Stimulated activated CD4-positive, alpha-beta T cell treated with anti-CD3 and anti-CD28 coated beads, Interleukin-4, amount 100 ng/mL, for 4 hours (primary cell): ENCODE measurements around the gene PCDHB13.
"Not testable (repeated sequence)": the region's sequence is repeated elsewhere in the genome, so short reads cannot be mapped to it uniquely, and the experiment has no call there.

Experiments used
- DNase-seq, 2 experiments: peaks; one replicate each; pipeline ENCODE4 v3.0.0-alpha.2; 2020

The PCDHB13 gene

DNA sequence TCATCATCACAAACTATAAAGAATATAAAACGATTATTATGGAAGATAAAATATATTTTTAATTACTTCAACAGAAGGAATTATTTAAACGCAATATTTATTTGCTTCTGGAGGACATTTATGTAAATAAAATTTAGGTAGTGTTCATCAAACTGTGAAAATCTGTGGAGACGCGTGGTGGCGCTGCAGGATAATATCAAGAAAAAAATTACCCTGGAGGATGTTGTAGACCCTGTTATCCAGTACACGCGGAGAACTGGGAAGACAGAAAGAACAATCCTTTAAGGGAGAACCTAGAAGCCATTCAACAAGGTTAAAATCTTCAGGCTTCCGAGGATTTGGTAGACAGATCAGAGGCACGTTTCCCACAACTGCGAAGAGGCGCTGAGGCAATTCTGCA lies 5.2 kb upstream of the PCDHB13 start, which contains the start of gene PCDHB12:
Gene PCDHB12 (plus strand): TSS at position 242 of the 400 bp plus-strand sequence. CDS start 189 bp downstream, outside the sequence.
- DNase-seq = no peak

DNA sequence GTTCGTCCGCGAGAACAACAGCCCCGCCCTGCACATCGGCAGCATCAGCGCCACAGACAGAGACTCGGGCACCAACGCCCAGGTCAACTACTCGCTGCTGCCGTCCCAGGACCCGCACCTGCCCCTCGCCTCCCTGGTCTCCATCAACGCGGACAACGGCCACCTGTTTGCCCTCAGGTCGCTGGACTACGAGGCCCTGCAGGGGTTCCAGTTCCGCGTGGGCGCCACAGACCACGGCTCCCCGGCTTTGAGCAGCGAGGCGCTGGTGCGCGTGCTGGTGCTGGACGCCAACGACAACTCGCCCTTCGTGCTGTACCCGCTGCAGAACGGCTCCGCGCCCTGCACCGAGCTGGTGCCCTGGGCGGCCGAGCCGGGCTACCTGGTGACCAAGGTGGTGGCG lies 3.4 kb upstream of the PCDHB13 start:
- not testable (repeated sequence) for DNase-seq

DNA sequence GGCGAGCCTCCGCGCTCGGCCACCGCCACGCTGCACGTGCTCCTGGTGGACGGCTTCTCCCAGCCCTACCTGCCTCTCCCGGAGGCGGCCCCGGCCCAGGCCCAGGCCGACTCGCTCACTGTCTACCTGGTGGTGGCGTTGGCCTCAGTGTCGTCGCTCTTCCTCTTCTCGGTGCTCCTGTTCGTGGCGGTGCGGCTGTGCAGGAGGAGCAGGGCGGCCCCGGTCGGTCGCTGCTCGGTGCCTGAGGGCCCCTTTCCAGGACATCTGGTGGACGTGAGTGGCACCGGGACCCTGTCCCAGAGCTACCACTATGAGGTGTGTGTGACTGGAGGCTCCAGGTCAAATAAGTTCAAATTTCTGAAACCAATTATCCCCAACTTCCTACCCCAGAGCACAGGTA lies 2.9 kb upstream of the PCDHB13 start:
- DNase-seq = not testable (repeated sequence)

DNA sequence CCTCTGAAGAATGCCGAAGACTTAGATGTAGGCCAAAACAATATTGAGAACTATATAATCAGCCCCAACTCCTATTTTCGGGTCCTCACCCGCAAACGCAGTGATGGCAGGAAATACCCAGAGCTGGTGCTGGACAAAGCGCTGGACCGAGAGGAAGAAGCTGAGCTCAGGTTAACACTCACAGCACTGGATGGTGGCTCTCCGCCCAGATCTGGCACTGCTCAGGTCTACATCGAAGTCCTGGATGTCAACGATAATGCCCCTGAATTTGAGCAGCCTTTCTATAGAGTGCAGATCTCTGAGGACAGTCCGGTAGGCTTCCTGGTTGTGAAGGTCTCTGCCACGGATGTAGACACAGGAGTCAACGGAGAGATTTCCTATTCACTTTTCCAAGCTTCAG lies 864 bp downstream of the PCDHB13 start:
- not testable (repeated sequence) for DNase-seq

DNA sequence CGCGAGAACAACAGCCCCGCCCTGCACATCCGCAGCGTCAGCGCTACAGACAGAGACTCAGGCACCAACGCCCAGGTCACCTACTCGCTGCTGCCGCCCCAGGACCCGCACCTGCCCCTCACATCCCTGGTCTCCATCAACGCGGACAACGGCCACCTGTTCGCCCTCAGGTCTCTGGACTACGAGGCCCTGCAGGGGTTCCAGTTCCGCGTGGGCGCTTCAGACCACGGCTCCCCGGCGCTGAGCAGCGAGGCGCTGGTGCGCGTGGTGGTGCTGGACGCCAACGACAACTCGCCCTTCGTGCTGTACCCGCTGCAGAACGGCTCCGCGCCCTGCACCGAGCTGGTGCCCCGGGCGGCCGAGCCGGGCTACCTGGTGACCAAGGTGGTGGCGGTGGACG lies 1.8 kb downstream of the PCDHB13 start:
- DNase-seq = not testable (repeated sequence)

DNA sequence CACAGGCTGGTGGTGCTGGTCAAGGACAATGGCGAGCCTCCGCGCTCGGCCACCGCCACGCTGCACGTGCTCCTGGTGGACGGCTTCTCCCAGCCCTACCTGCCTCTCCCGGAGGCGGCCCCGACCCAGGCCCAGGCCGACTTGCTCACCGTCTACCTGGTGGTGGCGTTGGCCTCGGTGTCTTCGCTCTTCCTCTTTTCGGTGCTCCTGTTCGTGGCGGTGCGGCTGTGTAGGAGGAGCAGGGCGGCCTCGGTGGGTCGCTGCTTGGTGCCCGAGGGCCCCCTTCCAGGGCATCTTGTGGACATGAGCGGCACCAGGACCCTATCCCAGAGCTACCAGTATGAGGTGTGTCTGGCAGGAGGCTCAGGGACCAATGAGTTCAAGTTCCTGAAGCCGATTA lies 2.3 kb downstream of the PCDHB13 start:
- DNase-seq = not testable (repeated sequence)

DNA sequence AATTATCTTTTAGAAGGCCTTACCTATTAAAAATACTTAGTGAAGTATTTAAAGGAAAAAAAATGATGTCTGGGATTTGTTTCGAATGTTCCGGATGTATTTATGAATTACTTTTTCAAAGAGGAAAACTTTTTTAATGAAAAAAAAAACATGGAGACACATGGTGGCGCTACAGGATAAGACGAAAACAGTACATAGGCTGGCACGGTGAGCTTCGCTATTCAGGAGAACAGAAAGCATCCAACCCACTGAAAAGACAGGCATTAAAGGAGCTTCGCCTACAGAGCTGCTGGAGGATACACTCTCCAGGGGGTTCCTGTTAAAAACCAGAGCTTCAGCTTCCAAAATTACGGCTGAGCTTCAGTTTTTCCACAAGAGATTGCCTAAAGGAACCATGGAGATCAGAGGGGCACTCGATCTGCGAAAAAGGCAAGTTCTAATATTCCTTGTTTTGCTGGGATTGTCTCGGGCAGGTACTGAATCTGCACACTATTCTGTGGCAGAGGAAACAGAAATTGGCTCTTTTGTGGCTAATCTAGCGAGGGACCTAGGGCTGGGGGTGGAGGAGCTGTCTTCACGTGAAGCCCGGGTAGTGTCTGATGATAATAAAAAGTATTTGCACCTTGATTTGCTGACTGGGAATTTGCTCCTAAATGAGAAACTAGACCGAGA lies 9.5 kb downstream of the PCDHB13 start, which contains the start of gene PCDHB14:
Gene PCDHB14 (plus strand): TSS at position 232 of the 672 bp plus-strand sequence. CDS start 163 bp downstream, at position 395.
- DNase-seq = no peak

DNA sequence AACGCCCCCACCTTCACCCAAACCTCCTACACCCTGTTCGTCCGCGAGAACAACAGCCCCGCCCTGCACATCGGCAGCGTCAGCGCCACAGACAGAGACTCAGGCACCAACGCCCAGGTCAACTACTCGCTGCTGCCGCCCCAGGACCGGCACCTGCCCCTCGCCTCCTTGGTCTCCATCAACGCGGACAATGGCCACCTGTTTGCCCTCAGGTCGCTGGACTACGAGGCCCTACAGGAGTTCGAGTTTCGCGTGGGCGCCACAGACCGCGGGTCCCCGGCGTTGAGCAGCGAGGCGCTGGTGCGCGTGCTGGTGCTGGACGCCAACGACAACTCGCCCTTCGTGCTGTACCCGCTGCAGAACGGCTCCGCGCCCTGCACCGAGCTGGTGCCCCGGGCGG lies 11.1 kb downstream of the PCDHB13 start:
- DNase-seq = not testable (repeated sequence)

DNA sequence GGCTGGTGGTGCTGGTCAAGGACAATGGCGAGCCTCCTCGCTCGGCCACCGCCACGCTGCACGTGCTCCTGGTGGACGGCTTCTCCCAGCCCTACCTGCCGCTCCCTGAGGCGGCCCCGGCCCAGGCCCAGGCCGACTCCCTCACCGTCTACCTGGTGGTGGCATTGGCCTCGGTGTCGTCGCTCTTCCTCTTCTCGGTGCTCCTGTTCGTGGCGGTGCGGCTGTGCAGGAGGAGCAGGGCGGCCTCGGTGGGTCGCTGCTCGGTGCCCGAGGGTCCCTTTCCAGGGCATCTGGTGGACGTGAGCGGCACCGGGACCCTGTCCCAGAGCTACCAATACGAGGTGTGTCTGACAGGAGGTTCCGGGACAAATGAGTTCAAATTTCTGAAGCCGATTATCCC lies 11.7 kb downstream of the PCDHB13 start:
- DNase-seq = not testable (repeated sequence)

DNA sequence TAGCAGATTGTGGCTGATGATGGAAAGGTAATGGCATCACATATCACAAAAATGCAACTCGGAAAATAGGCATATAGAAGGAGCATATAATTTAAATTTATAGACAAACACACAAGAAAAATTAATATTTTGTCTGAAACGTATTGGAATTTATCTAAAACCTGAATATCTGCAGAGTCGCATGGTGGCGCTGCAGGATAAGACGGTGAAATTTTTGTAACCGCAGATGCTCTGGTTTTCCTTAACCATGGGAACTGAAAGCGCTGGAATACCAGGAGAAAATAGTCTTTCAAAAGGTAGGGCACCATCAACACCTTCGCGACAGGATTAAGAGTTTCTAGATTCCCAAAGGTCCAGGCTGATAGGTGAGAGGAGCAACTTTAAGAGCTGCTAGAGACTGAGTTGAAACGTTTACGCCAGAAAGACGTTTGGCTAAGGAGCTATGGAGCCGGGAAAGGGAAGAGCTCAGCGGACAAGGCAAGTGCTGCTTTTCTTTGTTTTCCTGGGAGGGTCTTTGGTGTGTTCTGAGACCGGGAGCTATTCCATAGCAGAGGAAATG lies 20.5 kb downstream of the PCDHB13 start:
- no peak for DNase-seq

DNA sequence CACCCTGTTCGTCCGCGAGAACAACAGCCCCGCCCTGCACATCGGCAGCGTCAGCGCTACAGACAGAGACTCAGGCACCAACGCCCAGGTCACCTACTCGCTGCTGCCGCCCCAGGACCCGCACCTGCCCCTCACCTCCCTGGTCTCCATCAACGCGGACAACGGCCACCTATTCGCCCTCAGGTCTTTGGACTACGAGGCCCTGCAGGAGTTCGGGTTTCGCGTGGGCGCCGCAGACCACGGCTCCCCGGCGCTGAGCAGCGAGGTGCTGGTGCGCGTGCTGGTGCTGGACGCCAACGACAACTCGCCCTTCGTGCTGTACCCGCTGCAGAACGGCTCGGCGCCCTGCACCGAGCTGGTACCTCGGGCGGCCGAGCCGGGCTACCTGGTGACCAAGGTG lies 22.2 kb downstream of the PCDHB13 start:
- DNase-seq = not testable (repeated sequence)

DNA sequence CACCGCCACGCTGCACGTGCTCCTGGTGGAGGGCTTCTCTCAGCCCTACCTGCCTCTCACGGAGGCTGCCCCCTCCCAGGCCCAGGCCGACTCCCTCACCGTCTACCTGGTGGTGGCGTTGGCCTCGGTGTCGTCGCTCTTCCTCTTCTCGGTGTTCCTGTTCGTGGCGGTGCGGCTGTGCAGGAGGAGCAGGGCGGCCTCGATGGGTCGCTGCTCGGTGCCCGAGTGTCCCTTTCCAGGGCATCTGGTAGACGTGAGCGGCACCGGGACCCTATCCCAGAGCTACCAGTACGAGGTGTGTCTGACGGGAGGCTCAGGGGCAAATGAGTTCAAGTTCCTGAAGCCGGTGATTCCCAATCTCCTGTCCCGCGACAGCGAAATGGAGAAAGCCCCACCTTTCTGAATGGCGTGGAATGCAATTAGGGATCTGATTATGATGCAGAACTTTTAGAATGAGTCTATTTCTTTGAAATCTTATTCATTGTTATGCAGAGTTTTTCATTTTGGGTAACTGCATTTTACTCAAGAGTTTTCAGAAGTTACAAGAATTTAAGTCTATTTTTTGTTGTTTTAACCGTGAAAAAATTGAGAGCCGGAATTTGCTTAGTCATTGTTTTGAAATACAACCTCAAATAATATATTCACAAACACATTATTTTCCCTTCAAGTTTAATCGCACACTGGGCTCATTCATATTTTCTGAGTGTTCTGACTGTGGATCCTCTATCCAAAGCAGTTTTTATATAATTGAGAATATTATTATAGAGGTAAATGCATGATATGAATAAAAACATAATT lies 23.0 kb downstream of the PCDHB13 start:
- DNase-seq = no peak

DNA sequence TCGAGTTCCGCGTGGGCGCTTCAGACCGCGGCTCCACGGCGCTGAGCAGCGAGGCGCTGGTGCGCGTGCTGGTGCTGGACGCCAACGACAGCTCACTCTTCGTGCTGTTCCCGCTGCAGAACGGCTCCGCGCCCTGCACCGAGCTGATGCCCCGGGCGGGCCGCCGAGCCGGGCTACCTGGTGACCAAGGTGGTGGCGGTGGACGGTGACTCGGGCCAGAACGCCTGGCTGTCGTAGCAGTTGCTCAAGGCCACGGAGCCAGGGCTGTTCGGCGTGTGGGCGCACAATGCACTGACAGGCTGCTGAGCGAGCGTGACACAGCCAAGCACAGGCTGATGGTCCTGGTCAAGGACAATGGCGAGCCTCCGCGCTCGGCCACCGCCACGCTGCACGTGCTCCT lies 27.8 kb downstream of the PCDHB13 start:
- no peak for DNase-seq

DNA sequence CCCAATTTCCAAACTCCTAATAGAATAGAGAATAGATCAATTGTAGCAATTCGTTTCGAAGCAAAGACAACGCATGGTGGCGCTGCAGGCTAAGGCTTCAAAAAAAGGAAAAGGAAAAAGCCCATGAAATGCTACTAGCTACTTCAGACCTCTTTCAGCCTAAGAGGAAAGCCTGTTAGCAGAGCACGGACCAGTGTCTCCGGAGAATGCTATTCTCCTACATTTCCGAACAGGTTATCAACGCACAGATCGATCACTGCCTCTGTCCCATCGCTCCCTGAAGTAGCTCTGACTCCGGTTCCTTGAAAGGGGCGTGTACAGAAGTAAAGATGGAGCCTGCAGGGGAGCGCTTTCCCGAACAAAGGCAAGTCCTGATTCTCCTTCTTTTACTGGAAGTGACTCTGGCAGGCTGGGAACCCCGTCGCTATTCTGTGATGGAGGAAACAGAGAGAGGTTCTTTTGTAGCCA lies 31.6 kb downstream of the PCDHB13 start, which contains the start of gene PCDHB15:
Gene PCDHB15 (plus strand): TSS at position 146 of the 468 bp plus-strand sequence. CDS start 184 bp downstream, at position 330.
- DNase-seq = no peak

DNA sequence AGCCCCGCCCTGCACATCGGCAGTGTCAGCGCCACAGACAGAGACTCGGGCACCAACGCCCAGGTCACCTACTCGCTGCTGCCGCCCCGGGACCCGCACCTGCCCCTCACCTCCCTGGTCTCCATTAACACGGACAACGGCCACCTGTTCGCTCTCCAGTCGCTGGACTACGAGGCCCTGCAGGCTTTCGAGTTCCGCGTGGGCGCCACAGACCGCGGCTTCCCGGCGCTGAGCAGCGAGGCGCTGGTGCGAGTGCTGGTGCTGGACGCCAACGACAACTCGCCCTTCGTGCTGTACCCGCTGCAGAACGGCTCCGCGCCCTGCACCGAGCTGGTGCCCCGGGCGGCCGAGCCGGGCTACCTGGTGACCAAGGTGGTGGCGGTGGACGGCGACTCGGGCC lies 33.3 kb downstream of the PCDHB13 start:
- not testable (repeated sequence) for DNase-seq

DNA sequence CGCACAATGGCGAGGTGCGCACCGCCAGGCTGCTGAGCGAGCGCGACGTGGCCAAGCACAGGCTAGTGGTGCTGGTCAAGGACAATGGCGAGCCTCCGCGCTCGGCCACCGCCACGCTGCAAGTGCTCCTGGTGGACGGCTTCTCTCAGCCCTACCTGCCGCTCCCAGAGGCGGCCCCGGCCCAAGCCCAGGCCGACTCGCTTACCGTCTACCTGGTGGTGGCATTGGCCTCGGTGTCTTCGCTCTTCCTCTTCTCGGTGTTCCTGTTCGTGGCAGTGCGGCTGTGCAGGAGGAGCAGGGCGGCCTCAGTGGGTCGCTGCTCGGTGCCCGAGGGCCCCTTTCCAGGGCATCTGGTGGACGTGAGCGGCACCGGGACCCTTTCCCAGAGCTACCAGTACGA lies 33.7 kb downstream of the PCDHB13 start:
- DNase-seq = not testable (repeated sequence)

DNA sequence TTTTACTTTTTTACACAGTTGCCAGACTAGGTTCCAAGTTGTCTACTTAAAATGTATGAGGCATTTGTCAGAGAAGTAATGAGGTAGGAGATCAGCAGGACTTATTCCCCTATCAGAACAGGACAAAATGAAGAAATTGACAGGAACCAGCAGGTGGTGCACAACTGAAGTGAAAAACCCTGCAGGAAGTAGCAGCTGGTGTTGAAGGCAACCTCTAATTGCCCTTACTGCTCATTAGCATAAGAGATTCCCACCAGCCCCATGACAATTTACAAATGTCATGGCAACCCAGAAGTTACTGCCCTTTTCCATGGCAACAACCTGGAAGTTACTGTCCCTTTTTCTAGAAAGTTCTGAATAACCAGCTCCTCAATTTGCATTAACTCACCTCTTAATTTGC lies 36.9 kb downstream of the PCDHB13 start:
- no peak for DNase-seq

DNA sequence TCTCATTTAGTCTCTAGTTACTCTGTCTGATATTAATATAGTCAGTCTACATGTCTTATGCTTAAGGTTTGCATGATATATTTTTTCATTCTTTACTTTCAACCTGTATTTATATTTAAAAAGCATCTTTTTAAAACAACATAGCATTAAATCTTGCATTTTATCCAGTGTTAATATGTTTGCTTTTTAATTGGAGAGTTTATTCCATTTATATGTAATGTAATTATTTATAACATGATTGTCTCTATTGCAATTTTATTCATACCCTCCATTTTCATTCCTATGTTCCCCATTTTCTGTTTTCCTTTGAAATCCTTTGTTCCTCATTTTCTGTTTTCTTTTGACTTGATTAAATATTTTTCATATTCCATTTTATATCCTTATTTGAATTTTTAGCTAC lies 44.7 kb downstream of the PCDHB13 start:
- DNase-seq = no peak

DNA sequence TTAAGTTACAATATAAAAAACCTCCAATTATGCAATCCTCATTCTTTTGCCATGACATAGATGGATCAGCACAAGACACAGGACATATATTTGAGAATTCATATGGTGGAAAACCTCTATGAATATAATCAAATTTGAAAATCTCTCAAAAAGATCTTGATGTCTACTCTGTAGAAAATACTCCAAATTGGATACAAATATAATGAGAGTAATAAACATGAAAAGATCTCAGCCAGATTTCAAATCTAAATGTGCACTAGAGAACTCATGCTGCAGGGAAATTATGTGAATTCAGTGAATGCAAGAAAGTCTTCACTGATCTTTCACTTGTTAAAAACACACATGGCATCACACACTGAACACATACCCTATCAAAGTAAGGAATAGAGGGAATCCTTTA lies 45.2 kb downstream of the PCDHB13 start:
- DNase-seq = no peak

DNA sequence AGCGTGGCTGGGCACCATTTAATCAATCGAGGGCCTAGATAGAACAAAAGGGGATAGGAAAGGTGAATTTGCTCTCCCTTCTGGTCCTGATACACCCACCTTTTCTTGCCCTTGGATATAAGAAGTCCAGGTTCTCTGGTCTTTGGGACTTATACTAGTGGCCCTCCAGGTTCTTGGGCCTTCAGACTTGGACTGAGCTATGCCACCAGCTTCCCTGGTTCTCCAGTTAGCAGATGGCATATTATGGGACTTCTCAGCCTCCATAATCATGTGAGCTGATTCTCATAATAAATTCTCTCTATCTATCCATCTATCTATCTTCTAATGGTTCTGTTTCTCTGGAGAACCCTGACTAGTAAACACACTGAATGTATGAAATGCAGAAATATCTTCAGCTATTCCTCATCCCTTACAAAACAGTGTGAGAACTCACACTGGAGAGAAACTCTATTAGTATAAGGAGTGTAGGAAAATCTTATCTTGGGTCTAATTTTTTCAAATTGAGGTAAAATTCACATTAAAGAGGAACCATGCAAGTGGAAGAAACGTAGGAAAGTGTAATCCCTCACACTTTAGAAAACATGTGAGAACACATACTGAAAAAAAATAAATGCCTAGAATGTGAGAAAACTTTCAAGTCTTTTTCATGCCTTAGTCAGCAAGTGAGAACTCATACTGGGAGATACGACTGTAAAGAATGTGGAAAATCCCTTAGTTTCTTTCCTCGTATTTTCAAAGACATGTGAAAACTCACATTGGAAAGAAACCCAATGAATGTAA lies 46.9 kb downstream of the PCDHB13 start:
- no peak for DNase-seq

DNA sequence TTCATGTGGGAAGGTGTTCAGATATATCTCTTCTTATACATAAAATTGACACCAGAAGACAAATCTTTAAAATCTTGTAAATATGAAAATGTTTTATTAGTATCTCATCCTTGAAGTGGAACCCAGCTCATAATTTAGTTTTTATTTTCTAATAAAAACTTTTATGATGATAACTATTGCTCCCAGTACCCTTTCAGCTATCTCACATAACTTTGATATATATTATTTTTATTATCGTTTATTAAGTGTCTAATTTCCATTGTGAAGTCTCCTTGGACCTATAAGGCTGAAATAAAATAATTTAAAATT lies 47.5 kb downstream of the PCDHB13 start:
- no peak for DNase-seq
